HCT116 (cell line): ENCODE data around the gene ACTA2. TPM values are rescaled to one million over a fixed set of nuclear protein-coding genes. Genes with fewer than 3 reads are reported as not detected.

Experiments used
- ATAC-seq: fragments of 200-7000 bp; cut with Tn5 transposase; 2 replicates; pipeline ENCODE4 v1.9.1; 2020; ENCODE audit warnings: mild to moderate bottlenecking, moderate library complexity
- BruUV-seq: library from RNA; stranded (reverse); fragments of 400-500 nt; replicated peaks from 2 replicates; lab custom pipeline; 2021; lab: Mats Ljungman, UMichigan
- CTCF ChIA-PET: fragments of 300-600 bp; sonication (Branson Sonifier 250); formaldehyde crosslinking; loops from one replicate; lab custom pipeline; 2021; ENCODE audit warnings: antibody characterized with exemption; lab: Charles Lee
- POLR2A ChIA-PET: fragments of 300-600, 350-600 bp; sonication (Branson Sonifier 250); formaldehyde crosslinking; loops from one replicate; lab custom pipeline; 2021; ENCODE audit warnings: antibody characterized with exemption; lab: Charles Lee
- RAD21 ChIA-PET, 2 experiments: fragments of 300-600 bp; sonication (Branson Sonifier 250); formaldehyde crosslinking; loops; one replicate each; lab custom pipeline; 2023; ENCODE audit warnings: low total read pairs in 2 of 2; ENCODE audit not compliant: uncharacterized antibody in 2 of 2, unreplicated experiment in 2 of 2, low non-redundant PET in 1 of 2; lab: Charles Lee
- DNase-seq: peaks from one replicate; pipeline ENCODE4 v3.0.0-alpha.2; 2010; ENCODE audit warnings: low read depth, low spot score
- H2AFZ ChIP-seq: fragments of 200-600 bp; shearing (Covaris generic), sonication (generic); 2 replicates; pipeline ENCODE4 v1.6.1; 2017; ENCODE audit warnings: low read depth, mixed run types, mixed read lengths, antibody characterized with exemption, low read length; ENCODE audit not compliant: poor library complexity, severe bottlenecking
- H3K27ac ChIP-seq: 2 replicates; pipeline ENCODE4 v1.5.1; 2012; ENCODE audit warnings: low read depth, low read length
- H3K27me3 ChIP-seq: fragments of 200-600 bp; sonication (generic); 2 replicates; pipeline ENCODE4 v1.6.1; 2016; ENCODE audit warnings: mixed run types, low read length, mixed read lengths; ENCODE audit not compliant: insufficient read depth
- H3K36me3 ChIP-seq, 2 experiments: fragments of 200-500 bp in 1 of 2; fragments of 200-600 bp in 1 of 2; sonication (Bioruptor generic) in 1 of 2; sonication (generic) in 1 of 2; 2 replicates each; pipeline versions ENCODE4 v1.5.1 to v1.6.1; 2014 to 2016; ENCODE audit warnings: low read length in 2 of 2, inconsistent platforms in 1 of 2, mixed read lengths in 1 of 2, mixed run types in 1 of 2; ENCODE audit not compliant: insufficient read depth in 2 of 2, control insufficient read depth in 1 of 2
- H3K4me1 ChIP-seq, 2 experiments: fragments of 200-600 bp in 1 of 2; sonication (generic) in 1 of 2; 2 replicates each; pipeline versions ENCODE4 v1.5.1 to v1.6.1; 2012 to 2017; ENCODE audit warnings: low read length in 2 of 2, inconsistent platforms in 1 of 2, mild to moderate bottlenecking in 1 of 2, mixed read lengths in 1 of 2, mixed run types in 1 of 2, moderate library complexity in 1 of 2; ENCODE audit not compliant: insufficient read depth in 2 of 2, control insufficient read depth in 1 of 2
- H3K4me2 ChIP-seq: fragments of 200-600 bp; sonication (generic); 2 replicates; pipeline ENCODE4 v1.6.1; 2017; ENCODE audit warnings: mixed run types, low read length, mixed read lengths
- H3K4me3 ChIP-seq, 2 experiments: fragments of 200-600 bp in 1 of 2; sonication (generic) in 1 of 2; replicated peaks in 1 of 2; 2 replicates each; pipeline ENCODE4 v1.5.1; 2011 to 2016; ENCODE audit warnings: low read length in 2 of 2, control low read depth in 1 of 2, low read depth in 1 of 2, mild to moderate bottlenecking in 1 of 2, mixed read lengths in 1 of 2, mixed run types in 1 of 2
- H3K79me2 ChIP-seq: fragments of 200-600 bp; sonication (generic); 2 replicates; pipeline ENCODE4 v1.6.1; 2017; ENCODE audit warnings: mild to moderate bottlenecking, mixed run types, low read length, moderate library complexity, mixed read lengths; ENCODE audit not compliant: insufficient read depth
- H3K9ac ChIP-seq: fragments of 200-600 bp; sonication (generic); 2 replicates; pipeline ENCODE4 v1.6.1; 2016; ENCODE audit warnings: low read length, mixed read lengths
- H3K9me2 ChIP-seq: fragments of 200-600 bp; sonication (generic), shearing (Covaris generic); 2 replicates; pipeline ENCODE4 v1.6.1; 2017; ENCODE audit warnings: mixed run types, mild to moderate bottlenecking, moderate library complexity; ENCODE audit not compliant: insufficient read depth
- H3K9me3 ChIP-seq, 2 experiments: fragments of 200-500 bp in 1 of 2; fragments of 200-600 bp in 1 of 2; sonication (Bioruptor generic) in 1 of 2; sonication (generic) in 1 of 2; 2 replicates each; pipeline ENCODE4 v1.6.1; 2014 to 2017; ENCODE audit warnings: low read length in 2 of 2, mixed read lengths in 2 of 2, inconsistent platforms in 1 of 2, low read depth in 1 of 2, mild to moderate bottlenecking in 1 of 2, mixed run types in 1 of 2, moderate library complexity in 1 of 2; ENCODE audit not compliant: control insufficient read depth in 1 of 2, insufficient read depth in 1 of 2
- H4K20me1 ChIP-seq: fragments of 200-600 bp; sonication (generic), shearing (Covaris generic); 2 replicates; pipeline ENCODE4 v1.6.1; 2017; ENCODE audit warnings: mixed run types, mild to moderate bottlenecking, moderate library complexity; ENCODE audit not compliant: insufficient read depth
- CBX3 ChIP-seq: IDR thresholded peaks from 2 replicates; pipeline ENCODE4 v1.6.1; 2012; ENCODE audit warnings: low read depth
- CEBPB ChIP-seq: IDR thresholded peaks from 2 replicates; pipeline ENCODE4 v1.6.1; 2012; ENCODE audit warnings: low read depth
- CTCF ChIP-seq, 3 experiments: fragments of 200-600 bp in 1 of 3; sonication (generic) in 1 of 3; IDR thresholded peaks in 2 of 3; conservative IDR thresholded peaks in 1 of 3; 2 replicates each; pipeline ENCODE4 v1.5.1; 2012 to 2017; ENCODE audit warnings: low read depth in 2 of 3, low read length in 2 of 3, antibody characterized with exemption in 1 of 3, borderline replicate concordance in 1 of 3, control low read depth in 1 of 3, mild to moderate bottlenecking in 1 of 3, mixed read lengths in 1 of 3, mixed run types in 1 of 3, moderate library complexity in 1 of 3; ENCODE audit not compliant: insufficient read depth in 1 of 3
- MAX ChIP-seq: IDR thresholded peaks from 2 replicates; pipeline ENCODE4 v1.6.1; 2012
- POLR2A ChIP-seq: IDR thresholded peaks from 2 replicates; pipeline ENCODE4 v1.7.0; 2011; ENCODE audit warnings: borderline replicate concordance; ENCODE audit not compliant: insufficient read depth, insufficient read length; ENCODE audit errors: extremely low read depth
- RAD21 ChIP-seq: IDR thresholded peaks from 2 replicates; pipeline ENCODE4 v1.6.1; 2012; ENCODE audit warnings: low read depth, mild to moderate bottlenecking
- REST ChIP-seq: IDR thresholded peaks from 2 replicates; pipeline ENCODE4 v1.6.1; 2012; ENCODE audit warnings: low read depth
- SIN3A ChIP-seq: IDR thresholded peaks from 2 replicates; pipeline ENCODE4 v1.6.1; 2012; ENCODE audit warnings: low read depth
- SP1 ChIP-seq: IDR thresholded peaks from 2 replicates; pipeline ENCODE4 v1.6.1; 2012; ENCODE audit warnings: low read depth
- SRF ChIP-seq: IDR thresholded peaks from 2 replicates; pipeline ENCODE4 v1.6.1; 2012; ENCODE audit warnings: low read depth
- YY1 ChIP-seq: IDR thresholded peaks from 2 replicates; pipeline ENCODE4 v1.6.1; 2011; ENCODE audit warnings: low read length, low read depth, moderate library complexity, mild to moderate bottlenecking; ENCODE audit not compliant: insufficient replicate concordance; ENCODE audit errors: extremely low read depth
- ZBTB33 ChIP-seq: IDR thresholded peaks from 2 replicates; pipeline ENCODE4 v1.6.1; 2011; ENCODE audit warnings: mild to moderate bottlenecking, low read length, moderate library complexity; ENCODE audit not compliant: insufficient replicate concordance; ENCODE audit errors: extremely low read depth
- intact Hi-C: fragments of 100-400 bp; cut with micrococcal nuclease; formaldehyde crosslinking; loops from 2 replicates; pipeline ENCODE4 v1.10.0; 2022
- total RNA-seq: library from RNA; stranded (reverse); gene quantifications from one replicate; pipeline ENCODE4 v1.2.1, GENCODE V29; 2021; ENCODE audit not compliant: unreplicated experiment
- TF ChIP-seq, protein P1 (sequence below): IDR thresholded peaks from 2 replicates; pipeline ENCODE4 v1.6.1; 2012

ACTA2 gene
- total RNA-seq, 1 experiment from 2014 or later, result 9.4 TPM

- intact Hi-C loops, result no loop called here
- no peak overlapping the region for H3K27ac ChIP-seq
- POLR2A ChIA-PET, result no interaction called here
- no peak overlapping the region for H3K4me3 ChIP-seq
- DNase-seq (no peak), ATAC-seq (no peak)
- no peak overlapping the region for H3K4me2 ChIP-seq
- CTCF ChIA-PET, result interaction anchor here (0.6 kb wide), 2 partner anchors 11 to 110 kb away, joined by 3 read pairs; no protein-coding TSS in a partner anchor
- BruUV-seq, result no TSS peak
- H3K9me2 ChIP-seq, result no peaks in the 10 kb centered on the region
- H3K4me1 ChIP-seq, result no peaks in the 10 kb centered on the region
- H3K36me3 ChIP-seq, result no peaks in the 10 kb centered on the region
- no peaks in the 10 kb centered on the region for H4K20me1 ChIP-seq
- RAD21 ChIA-PET, result no interaction called here
- no peaks in the 10 kb centered on the region for H3K79me2 ChIP-seq
- no peak overlapping the region for H3K9ac ChIP-seq
- TF ChIP-seq CTCF (IDR thresholded peaks at IDR 0.05 in 2 of 3, conservative IDR thresholded peaks at IDR 0.05 in 1 of 3; ENCODE audit: borderline replicate concordance in 1 of 3, insufficient read depth in 1 of 3, low read depth in 2 of 3, low read length in 2 of 3) (no peak), SRF (no peak), POLR2A (no peak), SP1 (no peak), CEBPB (no peak), RAD21 (no peak)
- no peaks in the 10 kb centered on the region for H3K9me3 ChIP-seq
- no peak overlapping the region for H2AFZ ChIP-seq
- H3K27me3 ChIP-seq, result no peaks in the 10 kb centered on the region
Observed at GRCh38 chr10:88946200-88946599, 6.4 kb downstream of the ACTA2 start.

DNA sequence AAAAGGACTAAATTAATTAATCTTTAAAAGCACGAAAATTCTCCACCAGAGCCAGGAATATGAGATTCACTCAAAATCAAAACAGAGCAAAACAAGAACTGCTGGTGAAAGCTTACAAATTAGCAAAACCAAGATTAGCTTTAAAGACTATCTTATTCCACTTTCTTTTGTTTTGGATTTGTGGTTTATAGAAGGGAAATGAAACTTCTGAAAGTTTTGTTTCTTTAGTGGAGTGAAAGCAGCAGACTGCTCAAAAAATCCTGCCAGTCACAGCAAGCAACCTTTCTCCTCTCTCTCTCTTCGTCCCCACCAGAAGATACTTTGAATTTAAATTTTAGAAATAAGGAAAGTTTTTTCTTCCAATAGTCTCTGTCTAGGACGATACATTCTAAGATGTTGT lies 7.8 kb downstream of the ACTA2 start:
- CTCF ChIA-PET, result interaction anchor here (0.8 to 1.0 kb wide), 2 partner anchors 10 to 42 kb away, joined by 3 to 4 read pairs; no protein-coding TSS in a partner anchor
- Histone ChIP-seq H3K27me3 (no peaks in the 10 kb centered on the region), H3K9me3 (no peaks in the 10 kb centered on the region), H3K4me1 (no peaks in the 10 kb centered on the region), H3K4me3 (no peak overlapping the region), H3K9me2 (no peaks in the 10 kb centered on the region), H3K36me3 (no peaks in the 10 kb centered on the region), H2AFZ (no peak overlapping the region), H3K4me2 (no peak overlapping the region), H4K20me1 (no peaks in the 10 kb centered on the region), H3K79me2 (no peaks in the 10 kb centered on the region), H3K27ac (no peak overlapping the region), H3K9ac (no peak overlapping the region)
- DNase-seq (no peak), ATAC-seq (no peak)
- RAD21 ChIA-PET, result no interaction called here
- BruUV-seq, result no TSS peak
- POLR2A ChIA-PET, result no interaction called here
- intact Hi-C loops, result no loop called here
- TF ChIP-seq, protein P1, sequence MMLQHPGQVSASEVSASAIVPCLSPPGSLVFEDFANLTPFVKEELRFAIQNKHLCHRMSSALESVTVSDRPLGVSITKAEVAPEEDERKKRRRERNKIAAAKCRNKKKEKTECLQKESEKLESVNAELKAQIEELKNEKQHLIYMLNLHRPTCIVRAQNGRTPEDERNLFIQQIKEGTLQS, result no peak
- TF ChIP-seq CEBPB, result no peak
- TF ChIP-seq CBX3, result no peak
- no peak for TF ChIP-seq REST
- no peak for TF ChIP-seq YY1
- no peak for TF ChIP-seq POLR2A
- no peak for TF ChIP-seq SIN3A
- no peak for TF ChIP-seq MAX
- no peak for TF ChIP-seq ZBTB33
